MCF 10A (cell line): ENCODE data around the gene CCDC87. TPM values are rescaled to one million over a fixed set of nuclear protein-coding genes. Genes with fewer than 3 reads are reported as not detected.

Source experiments
- BruUV-seq: library from RNA; stranded (reverse); fragments of 400-500 nt; replicated peaks from 2 replicates; lab custom pipeline; 2021; lab: Mats Ljungman, UMichigan
- CTCF ChIA-PET: fragments of 300-600 bp; sonication (Branson Sonifier 250); formaldehyde crosslinking; extraction: SDS; loops from one replicate; lab custom pipeline; 2021; ENCODE audit warnings: antibody characterized with exemption, inconsistent platforms; lab: Yijun Ruan, JAX
- POLR2A ChIA-PET: fragments of 300-600, 350-650 bp; sonication (Branson Sonifier 250); formaldehyde crosslinking; extraction: SDS; loops from one replicate; lab custom pipeline; 2020; ENCODE audit warnings: antibody characterized with exemption, inconsistent platforms; lab: Yijun Ruan, JAX
- DNase-seq: peaks from one replicate; pipeline ENCODE4 v3.0.0-alpha.2; 2018; ENCODE audit not compliant: unreplicated experiment
- H3K27ac Mint-ChIP-seq: one replicate; pipeline ENCODE4 v1.8.0; 2022; ENCODE audit warnings: mild to moderate bottlenecking, low read depth, mixed read lengths; ENCODE audit not compliant: unreplicated experiment
- H3K27me3 Mint-ChIP-seq: one replicate; pipeline ENCODE4 v1.8.0; 2022; ENCODE audit warnings: mixed read lengths; ENCODE audit not compliant: insufficient read depth, unreplicated experiment
- H3K36me3 Mint-ChIP-seq: one replicate; pipeline ENCODE4 v1.8.0; 2022; ENCODE audit warnings: mild to moderate bottlenecking, moderate library complexity, mixed read lengths; ENCODE audit not compliant: insufficient read depth, unreplicated experiment
- H3K4me1 Mint-ChIP-seq: one replicate; pipeline ENCODE4 v1.8.0; 2022; ENCODE audit warnings: mixed read lengths; ENCODE audit not compliant: insufficient read depth, unreplicated experiment
- H3K4me3 Mint-ChIP-seq: one replicate; pipeline ENCODE4 v1.8.0; 2022; ENCODE audit warnings: mild to moderate bottlenecking, moderate library complexity, mixed read lengths; ENCODE audit not compliant: unreplicated experiment
- H3K9me3 Mint-ChIP-seq: one replicate; pipeline ENCODE4 v1.8.0; 2022; ENCODE audit warnings: mixed read lengths; ENCODE audit not compliant: unreplicated experiment
- intact Hi-C: fragments of 100-400 bp; cut with micrococcal nuclease; formaldehyde crosslinking; loops from 2 replicates; pipeline ENCODE4 v1.14.1; 2022
- total RNA-seq: library from RNA; stranded (reverse); gene quantifications from 2 replicates; pipeline ENCODE4 v1.2.3, GENCODE V29; 2022
- TF ChIP-seq, protein P1 (sequence below): fragments of 200-600 bp; IDR thresholded peaks from one replicate; pipeline ENCODE4 v1.8.0; 2022; ENCODE audit warnings: antibody characterized with exemption, mild to moderate bottlenecking; ENCODE audit not compliant: unreplicated experiment

Gene CCDC87
- total RNA-seq, 1 experiment from 2014 or later = not detected

DNA sequence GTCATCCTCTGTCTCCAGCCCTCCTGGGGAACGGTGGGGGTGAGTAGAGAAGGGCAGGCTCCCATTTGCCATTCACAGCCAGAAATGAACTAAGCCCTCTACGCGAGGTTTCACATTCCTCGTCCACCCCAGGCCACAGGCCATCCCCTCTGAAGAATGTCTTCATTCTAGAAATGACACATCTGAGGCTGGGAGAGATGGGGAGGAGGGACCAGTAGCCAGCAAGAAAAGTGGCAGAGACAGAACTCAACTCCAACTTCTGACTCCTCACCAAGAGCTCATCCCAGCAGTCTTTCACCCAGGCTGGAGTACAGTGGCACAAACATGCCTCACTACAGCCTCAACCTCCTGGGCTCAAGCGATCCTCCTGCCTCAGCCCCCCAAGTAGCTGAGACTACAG, 27.9 kb downstream of the CCDC87 start:
- Mint-ChIP-seq H3K27ac (no peak overlapping the region), H3K27me3 (no peaks in the 10 kb centered on the region), H3K9me3 (no peaks in the 10 kb centered on the region), H3K4me3 (no peak overlapping the region), H3K4me1 (peaks cover 7% of the 10 kb centered on the region), H3K36me3 (no peaks in the 10 kb centered on the region)
- TF ChIP-seq, protein P1, sequence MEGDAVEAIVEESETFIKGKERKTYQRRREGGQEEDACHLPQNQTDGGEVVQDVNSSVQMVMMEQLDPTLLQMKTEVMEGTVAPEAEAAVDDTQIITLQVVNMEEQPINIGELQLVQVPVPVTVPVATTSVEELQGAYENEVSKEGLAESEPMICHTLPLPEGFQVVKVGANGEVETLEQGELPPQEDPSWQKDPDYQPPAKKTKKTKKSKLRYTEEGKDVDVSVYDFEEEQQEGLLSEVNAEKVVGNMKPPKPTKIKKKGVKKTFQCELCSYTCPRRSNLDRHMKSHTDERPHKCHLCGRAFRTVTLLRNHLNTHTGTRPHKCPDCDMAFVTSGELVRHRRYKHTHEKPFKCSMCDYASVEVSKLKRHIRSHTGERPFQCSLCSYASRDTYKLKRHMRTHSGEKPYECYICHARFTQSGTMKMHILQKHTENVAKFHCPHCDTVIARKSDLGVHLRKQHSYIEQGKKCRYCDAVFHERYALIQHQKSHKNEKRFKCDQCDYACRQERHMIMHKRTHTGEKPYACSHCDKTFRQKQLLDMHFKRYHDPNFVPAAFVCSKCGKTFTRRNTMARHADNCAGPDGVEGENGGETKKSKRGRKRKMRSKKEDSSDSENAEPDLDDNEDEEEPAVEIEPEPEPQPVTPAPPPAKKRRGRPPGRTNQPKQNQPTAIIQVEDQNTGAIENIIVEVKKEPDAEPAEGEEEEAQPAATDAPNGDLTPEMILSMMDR = no peak
- CTCF ChIA-PET = interaction anchor here (0.6 kb wide), 1 partner anchor 13 kb away, joined by 3 read pairs; no protein-coding TSS in a partner anchor
- POLR2A ChIA-PET = no interaction called here
- DNase-seq = no peak
- intact Hi-C loops = no loop called here
- no TSS peak for BruUV-seq

DNA sequence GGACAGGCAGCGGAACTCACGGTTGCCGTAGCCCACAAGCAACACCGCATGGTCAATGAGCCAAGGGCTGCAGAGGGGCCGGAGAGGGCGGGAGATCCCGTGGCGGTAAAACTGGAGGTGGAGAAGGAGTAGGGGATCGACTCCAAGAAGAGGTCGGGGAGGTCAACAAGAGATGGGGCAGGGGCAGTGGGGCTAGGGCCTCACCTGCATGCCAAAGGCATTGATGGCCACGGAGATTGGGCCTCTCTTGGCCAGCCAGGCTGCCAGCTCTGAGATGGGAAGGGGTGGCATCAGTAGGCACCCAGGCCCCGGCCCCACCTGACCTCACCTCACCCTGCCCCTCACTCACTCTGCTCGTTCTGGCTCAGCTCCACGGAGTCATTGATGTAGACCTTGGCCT, 28.3 kb downstream of the CCDC87 start:
- no peak overlapping the region for H3K27ac Mint-ChIP-seq
- no peak overlapping the region for H3K4me3 Mint-ChIP-seq
- POLR2A ChIA-PET = no interaction called here
- H3K9me3 Mint-ChIP-seq = no peaks in the 10 kb centered on the region
- H3K36me3 Mint-ChIP-seq = no peaks in the 10 kb centered on the region
- TF ChIP-seq, protein P1 = no peak
- H3K4me1 Mint-ChIP-seq = peaks cover 7% of the 10 kb centered on the region
- no peak for DNase-seq
- H3K27me3 Mint-ChIP-seq = no peaks in the 10 kb centered on the region
- BruUV-seq = no TSS peak
- intact Hi-C loops = no loop called here
- CTCF ChIA-PET = no interaction called here

DNA sequence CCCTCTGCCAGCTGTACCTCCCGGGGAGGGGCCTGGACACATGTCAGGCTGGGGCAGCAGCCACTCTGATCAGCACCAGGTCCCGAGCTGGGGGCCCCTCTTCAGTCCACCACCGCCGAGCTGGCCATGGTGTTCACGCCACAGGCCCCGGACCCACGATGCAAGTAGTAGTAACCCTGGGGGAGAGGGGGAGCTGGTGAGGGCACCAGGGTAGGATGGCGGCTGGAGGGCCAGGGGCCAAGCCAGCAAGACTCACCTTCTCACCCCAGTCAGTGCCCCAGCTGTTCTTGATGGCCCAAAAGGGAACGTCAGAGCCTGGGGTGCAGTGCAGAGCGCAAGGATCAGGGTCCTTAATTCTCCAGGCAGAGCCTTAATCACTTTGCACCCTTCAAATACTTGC, 29.0 kb downstream of the CCDC87 start:
- TF ChIP-seq, protein P1 = no peak
- BruUV-seq = no TSS peak
- ChIA-PET CTCF (interaction anchor here (1.0 kb wide), 1 partner anchor 16 kb away, joined by 3 read pairs; no protein-coding TSS in a partner anchor), POLR2A (interaction anchor here (0.6 kb wide), 2 partner anchors 14 to 427 kb away, joined by 3 read pairs; no protein-coding TSS in a partner anchor)
- H3K9me3 Mint-ChIP-seq = no peaks in the 10 kb centered on the region
- no peak overlapping the region for H3K4me3 Mint-ChIP-seq
- no peaks in the 10 kb centered on the region for H3K27me3 Mint-ChIP-seq
- DNase-seq = no peak
- no peak overlapping the region for H3K27ac Mint-ChIP-seq
- H3K4me1 Mint-ChIP-seq = peaks cover 4% of the 10 kb centered on the region
- H3K36me3 Mint-ChIP-seq = no peaks in the 10 kb centered on the region
- intact Hi-C loops = no loop called here

DNA sequence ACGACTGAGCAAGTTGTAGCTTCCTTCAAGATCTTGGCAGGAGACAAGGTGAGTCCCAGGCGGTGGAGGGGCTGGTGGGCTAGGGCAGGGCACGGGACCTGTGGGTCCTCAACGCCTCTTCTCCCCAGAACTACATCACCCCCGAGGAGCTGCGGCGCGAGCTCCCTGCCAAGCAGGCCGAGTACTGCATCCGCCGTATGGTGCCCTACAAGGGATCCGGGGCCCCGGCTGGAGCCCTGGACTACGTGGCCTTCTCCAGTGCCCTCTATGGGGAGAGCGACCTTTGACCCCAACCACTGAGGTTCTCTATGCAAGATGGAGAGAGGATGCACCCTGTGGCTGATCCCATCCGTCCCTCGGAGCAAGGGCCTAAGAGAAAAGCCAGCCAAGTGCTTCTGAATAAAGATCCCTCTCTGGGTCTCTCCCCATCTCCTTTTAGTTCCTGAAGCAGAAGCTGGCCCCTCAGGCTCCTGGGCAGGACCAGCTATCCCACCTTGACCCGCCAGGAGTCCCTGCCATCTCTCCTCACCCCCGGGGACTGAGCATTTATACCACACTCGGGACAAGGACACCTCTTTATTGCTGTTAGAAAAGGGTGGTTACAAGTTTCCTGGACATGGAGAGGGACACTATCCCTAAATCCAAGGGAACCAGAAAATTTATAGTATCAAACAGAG, 29.8 kb downstream of the CCDC87 start:
- H3K4me3 Mint-ChIP-seq = no peak overlapping the region

More for the DNA sequence above, 29.8 kb downstream of the CCDC87 start:
- Mint-ChIP-seq H3K4me1 (no peaks in the 10 kb centered on the region), H3K27me3 (no peaks in the 10 kb centered on the region), H3K36me3 (no peaks in the 10 kb centered on the region), H3K9me3 (no peaks in the 10 kb centered on the region), H3K27ac (no peak overlapping the region)
- no peak for DNase-seq
- ChIA-PET POLR2A (interaction anchor here (0.6 to 2.4 kb wide), 2 partner anchors 13 to 54 kb away, joined by 3 to 8 read pairs; partner anchors contain the start of gene RBM14), CTCF (interaction anchor here (0.5 to 1.0 kb wide), 4 partner anchors 17 to 1110 kb away, joined by 3 to 5 read pairs (median 3); no protein-coding TSS in a partner anchor)
- no TSS peak for BruUV-seq
- intact Hi-C loops = no loop called here
- TF ChIP-seq, protein P1 = no peak
